Transverse colon (tissue), 4 donors: ENCODE results near the gene STAM. TPM values are rescaled to one million over a fixed set of nuclear protein-coding genes. Genes with fewer than 3 reads are reported as not detected.

Source experiments
- DNase-seq: peaks from one replicate; pipeline ENCODE4 v3.0.0-alpha.2; 2019
- H3K27ac ChIP-seq, 4 donors: fragments of 200-600 bp; sonication (generic); 2 replicates each; pipeline ENCODE4 v1.5.1; 2016 to 2018; ENCODE audit warnings: inconsistent platforms in 4 of 4
- H3K27me3 ChIP-seq: fragments of 200-600 bp; sonication (generic); 2 replicates; pipeline ENCODE4 v1.5.1; 2017; ENCODE audit warnings: inconsistent platforms
- H3K36me3 ChIP-seq, 4 donors: fragments of 200-600 bp; sonication (generic); 2 replicates each; pipeline ENCODE4 v1.5.1; 2017 to 2019; ENCODE audit warnings: inconsistent platforms in 4 of 4
- H3K4me1 ChIP-seq, 4 donors: fragments of 200-600 bp; sonication (generic); 2 replicates each; pipeline ENCODE4 v1.5.1; 2017 to 2020; ENCODE audit warnings: inconsistent platforms in 4 of 4
- H3K4me3 ChIP-seq, 4 donors: fragments of 200-600 bp; sonication (generic); 1 replicate in 1 of 4; 2 replicates in 3 of 4; pipeline versions ENCODE4 v1.5.1 to v1.6.1; 2017 to 2019; ENCODE audit warnings: inconsistent platforms in 4 of 4
- H3K9me3 ChIP-seq, 2 donors: fragments of 200-600 bp; sonication (generic); 2 replicates each; pipeline ENCODE4 v1.5.1; 2017 to 2019; ENCODE audit warnings: inconsistent platforms in 2 of 2
- CTCF ChIP-seq, 5 experiments: fragments of 200-600 bp in 3 of 5; fragments of 450-650 bp in 2 of 5; sonication (generic) in 3 of 5; IDR thresholded peaks; 1 replicate in 2 of 5; 2 replicates in 3 of 5; pipeline ENCODE4 v1.5.1; 2016 to 2017; ENCODE audit warnings: antibody characterized with exemption in 5 of 5, inconsistent platforms in 3 of 5, mild to moderate bottlenecking in 2 of 5, moderate library complexity in 1 of 5
- EP300 ChIP-seq: sonication (generic); formaldehyde crosslinking; IDR thresholded peaks from one replicate; pipeline ENCODE4 v1.6.1; 2017; ENCODE audit warnings: antibody characterized with exemption, low read depth
- POLR2A ChIP-seq: fragments of 450-650 bp; IDR thresholded peaks from one replicate; pipeline ENCODE4 v1.6.1; 2016; ENCODE audit warnings: antibody characterized with exemption, mild to moderate bottlenecking, moderate library complexity
- POLR2AphosphoS5 ChIP-seq, 3 donors: sonication (generic); formaldehyde crosslinking; IDR thresholded peaks; one replicate each; pipeline ENCODE4 v1.6.1; 2016; ENCODE audit warnings: antibody characterized with exemption in 3 of 3
- WGBS, 2 donors: methylation state at CpG; one replicate each; pipeline ENCODE4 v1.1.5; 2018; ENCODE audit warnings: low coverage in 1 of 2; 5-methylcytosine and 5-hydroxymethylcytosine counted together
- in situ Hi-C, 4 donors: fragments of 200-750 bp; cut with MboI; loops; one replicate each; pipeline versions ENCODE4 v1.15.0 to v1.15.1; 2017; ENCODE audit warnings: low sequenced_read_pairs in 3 of 4, low pct_ligation_motif_present in 1 of 4, low pct_unique_long_range_greater_than_20kb in 1 of 4
- intact Hi-C: fragments of 100-400 bp; cut with DNase I; formaldehyde crosslinking; loops from one replicate; pipeline ENCODE4 v1.15.1; 2023; ENCODE audit warnings: low total_unique reads
- total RNA-seq, 4 donors: library from RNA; depleted of rRNA; stranded (reverse); fragments of >200 nt; gene quantifications; one replicate each; pipeline ENCODE4 v1.1.0, GENCODE V29; 2016

Gene STAM
- total RNA-seq, 4 donors from 2014 or later: 1.9 to 18.4 (median 9.3) TPM

- peak; percentile 61 to 71 (median 62) for TF ChIP-seq CTCF (IDR thresholded peaks at IDR 0.05)
- TF ChIP-seq POLR2AphosphoS5 (IDR thresholded peaks at IDR 0.05): no peak
- Histone ChIP-seq H3K4me3 (no peak overlapping the region), H3K4me1 (peaks cover 0 to 1% (median 0%) of the 10 kb centered on the region in 4 donors), H3K27me3 (no peaks in the 10 kb centered on the region), H3K36me3 (no peaks in the 10 kb centered on the region), H3K9me3 (no peaks in the 10 kb centered on the region), H3K27ac (no peak overlapping the region)
- in situ Hi-C loops (loop anchor here in 2 of 4 donors (5.0 to 25.0 kb wide), 2 partner anchors 130 to 500 kb away; no protein-coding TSS in a partner anchor), intact Hi-C loops (no loop called here)
- 46 to 47% methylated on average over 12 of the region's 12 CpGs for WGBS, 2 donors
- no peak for DNase-seq
These were observed 93.3 kb downstream of the STAM start for GRCh38 chr10:17737027-17737965.

- intact Hi-C loops (no loop called here), in situ Hi-C loops (loop anchor here (5.0 to 25.0 kb wide), 3 partner anchors 133 to 497 kb away; no protein-coding TSS in a partner anchor)
- H3K27ac ChIP-seq: no peak overlapping the region
- WGBS, 2 donors: 88 to 92% methylated on average over 1 of the region's 1 CpG
- no peak overlapping the region for H3K4me3 ChIP-seq
- H3K36me3 ChIP-seq: no peaks in the 10 kb centered on the region
- no peaks in the 10 kb centered on the region for H3K27me3 ChIP-seq
- no peak for TF ChIP-seq POLR2A
- TF ChIP-seq CTCF (IDR thresholded peaks at IDR 0.05): no peak
- no peak for TF ChIP-seq EP300
- no peak for TF ChIP-seq POLR2AphosphoS5 (IDR thresholded peaks at IDR 0.05)
- H3K9me3 ChIP-seq: no peaks in the 10 kb centered on the region
- DNase-seq: no peak
- peaks cover 0 to 20% (median 7%) of the 10 kb centered on the region in 4 donors for H3K4me1 ChIP-seq
These were observed 96.7 kb downstream of the STAM start for GRCh38 chr10:17740668-17741067.

- DNase-seq: peak; percentile 66
- H3K27ac ChIP-seq: no peak overlapping the region
- no peak overlapping the region for H3K4me3 ChIP-seq
- no peaks in the 10 kb centered on the region for H3K9me3 ChIP-seq
- H3K36me3 ChIP-seq: no peaks in the 10 kb centered on the region
- WGBS, 2 donors: 13 to 39% methylated on average over 7 to 14 of the region's 14 CpGs
- intact Hi-C loops (loop anchor here (2.0 kb wide), 1 partner anchor 136 kb away; no protein-coding TSS in a partner anchor), in situ Hi-C loops (loop anchor here (5.0 to 25.0 kb wide), 3 partner anchors 136 to 494 kb away; no protein-coding TSS in a partner anchor)
- peaks cover 0 to 20% (median 9%) of the 10 kb centered on the region in 4 donors for H3K4me1 ChIP-seq
- H3K27me3 ChIP-seq: no peaks in the 10 kb centered on the region
- TF ChIP-seq EP300: no peak
- TF ChIP-seq CTCF (IDR thresholded peaks at IDR 0.05): peak; percentile 87 to 97 (median 89)
- no peak for TF ChIP-seq POLR2AphosphoS5 (IDR thresholded peaks at IDR 0.05)
- TF ChIP-seq POLR2A: no peak
These were observed 99.0 kb downstream of the STAM start for GRCh38 chr10:17742918-17743317.

- intact Hi-C loops: loop anchor here (2.0 kb wide), 1 partner anchor 137 kb away; no protein-coding TSS in a partner anchor
These were observed 99.5 kb downstream of the STAM start for GRCh38 chr10:17743437-17743836.

More at GRCh38 chr10:17743437-17743836, 99.5 kb downstream of the STAM start:
- Histone ChIP-seq H3K9me3 (no peaks in the 10 kb centered on the region), H3K27me3 (no peaks in the 10 kb centered on the region), H3K36me3 (no peaks in the 10 kb centered on the region), H3K27ac (peak overlapping the region in 1 of 4 donors; percentile 1), H3K4me3 (no peak overlapping the region), H3K4me1 (peaks cover 0 to 20% (median 9%) of the 10 kb centered on the region in 4 donors)
- 86 to 100% methylated on average over 3 of the region's 3 CpGs for WGBS, 2 donors
- no peak for TF ChIP-seq POLR2A
- TF ChIP-seq POLR2AphosphoS5 (IDR thresholded peaks at IDR 0.05): no peak
- TF ChIP-seq EP300: no peak
- no peak for TF ChIP-seq CTCF (IDR thresholded peaks at IDR 0.05)
- in situ Hi-C loops: loop anchor here (5.0 to 25.0 kb wide), 3 partner anchors 136 to 494 kb away; no protein-coding TSS in a partner anchor
- no peak for DNase-seq
